GM21825 (cell line): ENCODE data around the gene SPON1.

Experiments
- ATAC-seq: cut with Tn5 transposase; IDR thresholded peaks from one replicate; pipeline ENCODE4 v1.9.1; 2021; ENCODE audit warnings: mild to moderate bottlenecking, moderate library complexity; ENCODE audit not compliant: unreplicated experiment

The SPON1 gene

GRCh38 chr11:14309425-14310192 is 347.1 kb downstream of the SPON1 start:
- ATAC-seq, result peak; percentile 11

- ATAC-seq, result no peak
Measured at GRCh38 chr11:14310679-14311078, 348.2 kb downstream of the SPON1 start.

- no peak for ATAC-seq
Measured at GRCh38 chr11:14312736-14313438, 350.4 kb downstream of the SPON1 start.

GRCh38 chr11:14314127-14314526 is 351.6 kb downstream of the SPON1 start:
- no peak for ATAC-seq

- no peak for ATAC-seq
Measured at GRCh38 chr11:14315130-14315529, 352.6 kb downstream of the SPON1 start.
